Liver (tissue), 9 donors: ENCODE results near the gene PTPRN2. TPM values are rescaled to one million over a fixed set of nuclear protein-coding genes. Genes with fewer than 3 reads are reported as not detected.

Experiments used
- DNase-seq: peaks from one replicate; pipeline ENCODE4 v3.0.0-alpha.2; 2017; ENCODE audit warnings: low spot score
- H3K27ac ChIP-seq, 2 donors: one replicate each; pipeline ENCODE4 v1.7.0; 2013; ENCODE audit warnings: inconsistent platforms in 2 of 2, low read length in 2 of 2, control low read depth in 1 of 2, low read depth in 1 of 2, mild to moderate bottlenecking in 1 of 2
- H3K27me3 ChIP-seq, 4 donors: one replicate each; pipeline versions ENCODE4 v1.6.1 to v1.7.0; 2013; ENCODE audit warnings: low read length in 3 of 4, inconsistent platforms in 1 of 4, mild to moderate bottlenecking in 1 of 4, moderate library complexity in 1 of 4; ENCODE audit not compliant: control insufficient read depth in 4 of 4, insufficient read depth in 4 of 4
- H3K36me3 ChIP-seq, 4 donors: one replicate each; pipeline versions ENCODE4 v1.6.1 to v1.7.0; 2013; ENCODE audit warnings: low read length in 3 of 4, mild to moderate bottlenecking in 3 of 4, low read depth in 1 of 4, moderate library complexity in 1 of 4; ENCODE audit not compliant: control insufficient read depth in 4 of 4, insufficient read depth in 3 of 4
- H3K4me1 ChIP-seq, 4 donors: one replicate each; pipeline versions ENCODE4 v1.6.1 to v1.7.0; 2013; ENCODE audit warnings: low read length in 3 of 4, mild to moderate bottlenecking in 3 of 4, moderate library complexity in 1 of 4; ENCODE audit not compliant: control insufficient read depth in 4 of 4, insufficient read depth in 4 of 4
- H3K4me3 ChIP-seq, 3 donors: one replicate each; pipeline versions ENCODE4 v1.6.1 to v1.7.0; 2013; ENCODE audit warnings: low read length in 3 of 3, control low read depth in 1 of 3, low read depth in 1 of 3, mild to moderate bottlenecking in 1 of 3
- H3K9ac ChIP-seq, 2 donors: one replicate each; pipeline ENCODE4 v1.7.0; 2013; ENCODE audit warnings: low read length in 2 of 2, mild to moderate bottlenecking in 2 of 2, moderate library complexity in 2 of 2, control low read depth in 1 of 2, low read depth in 1 of 2
- H3K9me3 ChIP-seq, 4 donors: one replicate each; pipeline versions ENCODE4 v1.6.1 to v1.7.0; 2013; ENCODE audit warnings: low read length in 3 of 4; ENCODE audit not compliant: control insufficient read depth in 4 of 4
- EGR1 ChIP-seq, 2 donors: IDR thresholded peaks; 2 replicates each; pipeline ENCODE4 v1.6.1; 2016 to 2018; ENCODE audit warnings: antibody characterized with exemption in 2 of 2, low read depth in 2 of 2
- FOXA1 ChIP-seq: IDR thresholded peaks from 2 replicates; pipeline ENCODE4 v1.6.1; 2016; ENCODE audit warnings: antibody characterized with exemption
- FOXA2 ChIP-seq: IDR thresholded peaks from 2 replicates; pipeline ENCODE4 v1.6.1; 2016; ENCODE audit warnings: antibody characterized with exemption
- GABPA ChIP-seq, 2 donors: IDR thresholded peaks in 1 of 2; conservative IDR thresholded peaks in 1 of 2; 2 replicates each; pipeline ENCODE4 v1.6.1; 2016; ENCODE audit warnings: antibody characterized with exemption in 2 of 2, mild to moderate bottlenecking in 1 of 2, moderate library complexity in 1 of 2
- HNF4A ChIP-seq, 2 donors: conservative IDR thresholded peaks; 2 replicates each; pipeline ENCODE4 v1.6.1; 2016; ENCODE audit warnings: antibody characterized with exemption in 2 of 2, mild to moderate bottlenecking in 2 of 2
- HNF4G ChIP-seq: IDR thresholded peaks from 2 replicates; pipeline ENCODE4 v1.6.1; 2016; ENCODE audit warnings: antibody characterized with exemption
- JUND ChIP-seq, 2 donors: IDR thresholded peaks; 2 replicates each; pipeline ENCODE4 v1.6.1; 2016; ENCODE audit warnings: antibody characterized with exemption in 2 of 2
- NR2F2 ChIP-seq: IDR thresholded peaks from 2 replicates; pipeline ENCODE4 v1.6.1; 2016; ENCODE audit warnings: antibody characterized with exemption
- RAD21 ChIP-seq, 2 donors: IDR thresholded peaks; 2 replicates each; pipeline ENCODE4 v1.6.1; 2016; ENCODE audit warnings: antibody characterized with exemption in 2 of 2, mild to moderate bottlenecking in 2 of 2
- RXRA ChIP-seq, 2 donors: IDR thresholded peaks; 2 replicates each; pipeline ENCODE4 v1.6.1; 2017 to 2018; ENCODE audit warnings: antibody characterized with exemption in 2 of 2, mild to moderate bottlenecking in 1 of 2
- SP1 ChIP-seq: IDR thresholded peaks from 2 replicates; pipeline ENCODE4 v1.6.1; 2018; ENCODE audit warnings: antibody characterized with exemption, mild to moderate bottlenecking
- TAF1 ChIP-seq: conservative IDR thresholded peaks from 2 replicates; pipeline ENCODE4 v1.6.1; 2016; ENCODE audit warnings: antibody characterized with exemption, mild to moderate bottlenecking
- YY1 ChIP-seq: IDR thresholded peaks from 2 replicates; pipeline ENCODE4 v1.6.1; 2016; ENCODE audit warnings: antibody characterized with exemption, mild to moderate bottlenecking
- WGBS: extraction: QIAGEN DNeasy Blood & Tissue Kit; methylation state at CpG from one replicate; pipeline ENCODE4 v1.1.7; 2013; 5-methylcytosine and 5-hydroxymethylcytosine counted together
- polyA plus RNA-seq, 2 donors: library from polyadenylated mRNA; stranded (reverse) in 1 of 2; unstranded in 1 of 2; fragments of 200-250 nt in 1 of 2; fragments of >200 nt in 1 of 2; fragmentation: Nextera tagmentation in 1 of 2; extraction: Ambion mirVana in 1 of 2; gene quantifications; one replicate each; pipeline versions ENCODE4 v1.2.1 to v1.2.3, GENCODE V29; 2013 to 2015
- total RNA-seq, 2 donors: library from RNA; depleted of rRNA; stranded (reverse); fragments of >200 nt; gene quantifications; one replicate each; pipeline ENCODE4 v1.2.3, GENCODE V29; 2014
- TF ChIP-seq, protein P1 (sequence below): IDR thresholded peaks from 2 replicates; pipeline ENCODE4 v1.6.1; 2016; ENCODE audit warnings: antibody characterized with exemption
- TF ChIP-seq, protein P2 (sequence below): IDR thresholded peaks from 2 replicates; pipeline ENCODE4 v1.6.1; 2016; ENCODE audit warnings: antibody characterized with exemption
- TF ChIP-seq, protein P3 (sequence below): IDR thresholded peaks from 2 replicates; pipeline ENCODE4 v1.6.1; 2016; ENCODE audit warnings: antibody characterized with exemption
- TF ChIP-seq, protein P4 (sequence below): fragments of 150-350 bp; IDR thresholded peaks from 2 replicates; pipeline ENCODE4 v1.5.1; 2017; ENCODE audit warnings: improper control_type of control experiment, low read depth, low read length; ENCODE audit not compliant: missing input control
- TF ChIP-seq, protein P5 (sequence below): IDR thresholded peaks from 2 replicates; pipeline ENCODE4 v1.6.1; 2016; ENCODE audit warnings: antibody characterized with exemption, mild to moderate bottlenecking
- donor health status: healthy.
- donor health status: healthy.
- donor health status: healthy.
- donor health status: healthy.
- donor health status: healthy.

The PTPRN2 gene
- total and polyA plus RNA-seq, 4 donors: 0.75 to 1.9 (median 1.1) TPM

DNA sequence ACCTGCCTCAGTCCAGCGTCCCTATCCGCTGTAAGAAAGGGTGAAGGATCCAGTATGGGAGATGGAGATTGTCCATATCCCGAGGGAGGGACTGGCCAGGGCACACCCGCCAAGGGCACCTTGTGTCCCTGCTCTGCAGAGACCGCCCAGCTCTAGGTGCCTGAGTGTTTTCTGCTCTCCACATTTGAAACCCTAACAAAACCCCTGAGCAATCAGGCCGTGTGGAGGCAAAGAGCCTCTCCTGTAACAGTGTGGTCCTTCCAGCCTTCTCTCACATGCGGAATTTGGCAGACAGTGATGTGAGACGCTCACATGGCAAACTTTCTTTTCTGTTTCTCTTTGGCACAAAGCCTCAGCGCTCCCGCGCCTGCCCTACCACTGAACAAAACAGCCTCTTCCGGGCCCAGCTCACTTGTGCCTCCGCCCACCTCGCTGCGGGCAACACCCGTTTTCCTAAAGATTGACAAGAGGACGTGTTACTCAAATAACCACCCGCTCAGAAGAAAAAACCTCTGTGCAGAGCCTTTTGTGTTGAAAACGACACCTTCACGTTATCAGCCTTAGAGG is 736.0 kb downstream of the PTPRN2 start:
- Histone ChIP-seq H3K9me3 (no peaks in the 10 kb centered on the region), H3K4me3 (peak overlapping the region in 1 of 3 donors; percentile 23), H3K9ac (no peak overlapping the region), H3K27me3 (no peaks in the 10 kb centered on the region), H3K36me3 (no peaks in the 10 kb centered on the region), H3K4me1 (peaks cover 0 to 19% (median 10%) of the 10 kb centered on the region in 4 donors), H3K27ac (no peak overlapping the region)
- peak; percentile 39 for DNase-seq
- WGBS: 26% methylated on average over 20 of the region's 20 CpGs
- TF ChIP-seq SP1: peak; percentile 11
- TF ChIP-seq HNF4G: no peak

DNA sequence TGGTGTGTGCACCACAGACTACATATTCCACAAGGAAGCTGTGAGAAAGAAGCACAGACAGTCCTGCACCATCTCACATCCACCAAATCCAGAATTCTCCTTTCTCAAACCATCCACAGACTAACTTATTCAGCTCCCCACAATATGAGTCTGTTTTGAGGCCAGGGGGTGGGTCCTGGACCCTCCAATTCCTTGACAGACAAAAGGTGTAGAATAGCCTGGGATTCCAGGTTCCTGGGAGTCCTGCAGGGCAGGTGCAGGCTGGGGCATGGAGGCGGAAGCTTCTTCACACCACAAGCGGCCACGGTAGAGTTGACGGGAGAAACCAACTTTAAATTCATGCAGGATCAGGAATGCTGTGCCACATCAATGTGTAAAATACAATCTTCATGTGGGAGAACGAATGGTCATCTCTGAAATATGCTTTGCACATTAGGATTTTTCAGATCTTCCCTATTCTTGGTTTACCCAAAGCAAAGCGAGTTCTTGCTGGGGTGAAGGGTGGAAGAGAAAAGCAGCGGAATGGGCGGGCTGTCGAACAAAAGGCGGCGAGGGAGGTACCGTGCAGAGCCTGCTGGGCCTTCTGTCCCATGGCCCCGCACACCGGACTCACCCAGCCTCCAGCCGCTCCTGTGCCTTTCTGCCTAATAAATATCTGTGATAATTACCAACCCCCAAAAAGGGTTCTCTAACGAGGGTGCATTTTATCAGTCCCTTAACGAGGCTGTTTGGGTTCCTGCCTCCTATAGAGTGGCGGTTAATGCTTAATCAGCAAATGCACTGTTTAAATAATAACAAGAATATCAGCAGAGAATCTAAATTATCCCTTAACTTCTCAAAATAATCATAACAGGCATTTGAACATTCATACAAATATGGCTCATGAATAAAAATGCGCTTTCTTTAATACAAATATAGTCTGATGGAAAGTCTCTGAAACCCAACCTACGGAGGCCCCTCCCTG is 736.9 kb downstream of the PTPRN2 start:
- 88% methylated on average over 20 of the region's 20 CpGs for WGBS
- no peaks in the 10 kb centered on the region for H3K9me3 ChIP-seq
- TF ChIP-seq SP1: no peak
- TF ChIP-seq TAF1: no peak
- TF ChIP-seq, protein P1, sequence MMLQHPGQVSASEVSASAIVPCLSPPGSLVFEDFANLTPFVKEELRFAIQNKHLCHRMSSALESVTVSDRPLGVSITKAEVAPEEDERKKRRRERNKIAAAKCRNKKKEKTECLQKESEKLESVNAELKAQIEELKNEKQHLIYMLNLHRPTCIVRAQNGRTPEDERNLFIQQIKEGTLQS: no peak
- TF ChIP-seq, protein P2, sequence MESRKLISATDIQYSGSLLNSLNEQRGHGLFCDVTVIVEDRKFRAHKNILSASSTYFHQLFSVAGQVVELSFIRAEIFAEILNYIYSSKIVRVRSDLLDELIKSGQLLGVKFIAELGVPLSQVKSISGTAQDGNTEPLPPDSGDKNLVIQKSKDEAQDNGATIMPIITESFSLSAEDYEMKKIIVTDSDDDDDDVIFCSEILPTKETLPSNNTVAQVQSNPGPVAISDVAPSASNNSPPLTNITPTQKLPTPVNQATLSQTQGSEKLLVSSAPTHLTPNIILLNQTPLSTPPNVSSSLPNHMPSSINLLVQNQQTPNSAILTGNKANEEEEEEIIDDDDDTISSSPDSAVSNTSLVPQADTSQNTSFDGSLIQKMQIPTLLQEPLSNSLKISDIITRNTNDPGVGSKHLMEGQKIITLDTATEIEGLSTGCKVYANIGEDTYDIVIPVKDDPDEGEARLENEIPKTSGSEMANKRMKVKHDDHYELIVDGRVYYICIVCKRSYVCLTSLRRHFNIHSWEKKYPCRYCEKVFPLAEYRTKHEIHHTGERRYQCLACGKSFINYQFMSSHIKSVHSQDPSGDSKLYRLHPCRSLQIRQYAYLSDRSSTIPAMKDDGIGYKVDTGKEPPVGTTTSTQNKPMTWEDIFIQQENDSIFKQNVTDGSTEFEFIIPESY: no peak
- no peak for TF ChIP-seq HNF4G
- TF ChIP-seq, protein P3, sequence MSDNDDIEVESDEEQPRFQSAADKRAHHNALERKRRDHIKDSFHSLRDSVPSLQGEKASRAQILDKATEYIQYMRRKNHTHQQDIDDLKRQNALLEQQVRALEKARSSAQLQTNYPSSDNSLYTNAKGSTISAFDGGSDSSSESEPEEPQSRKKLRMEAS: no peak
- TF ChIP-seq, protein P4, sequence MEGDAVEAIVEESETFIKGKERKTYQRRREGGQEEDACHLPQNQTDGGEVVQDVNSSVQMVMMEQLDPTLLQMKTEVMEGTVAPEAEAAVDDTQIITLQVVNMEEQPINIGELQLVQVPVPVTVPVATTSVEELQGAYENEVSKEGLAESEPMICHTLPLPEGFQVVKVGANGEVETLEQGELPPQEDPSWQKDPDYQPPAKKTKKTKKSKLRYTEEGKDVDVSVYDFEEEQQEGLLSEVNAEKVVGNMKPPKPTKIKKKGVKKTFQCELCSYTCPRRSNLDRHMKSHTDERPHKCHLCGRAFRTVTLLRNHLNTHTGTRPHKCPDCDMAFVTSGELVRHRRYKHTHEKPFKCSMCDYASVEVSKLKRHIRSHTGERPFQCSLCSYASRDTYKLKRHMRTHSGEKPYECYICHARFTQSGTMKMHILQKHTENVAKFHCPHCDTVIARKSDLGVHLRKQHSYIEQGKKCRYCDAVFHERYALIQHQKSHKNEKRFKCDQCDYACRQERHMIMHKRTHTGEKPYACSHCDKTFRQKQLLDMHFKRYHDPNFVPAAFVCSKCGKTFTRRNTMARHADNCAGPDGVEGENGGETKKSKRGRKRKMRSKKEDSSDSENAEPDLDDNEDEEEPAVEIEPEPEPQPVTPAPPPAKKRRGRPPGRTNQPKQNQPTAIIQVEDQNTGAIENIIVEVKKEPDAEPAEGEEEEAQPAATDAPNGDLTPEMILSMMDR: no peak
- TF ChIP-seq YY1: no peak
- TF ChIP-seq JUND (IDR thresholded peaks at IDR 0.05): no peak
- TF ChIP-seq HNF4A (conservative IDR thresholded peaks at IDR 0.05): no peak
- no peak for TF ChIP-seq FOXA1
- no peak for TF ChIP-seq GABPA (IDR thresholded peaks at IDR 0.05 in 1 of 2, conservative IDR thresholded peaks at IDR 0.05 in 1 of 2)
- TF ChIP-seq, protein P5, sequence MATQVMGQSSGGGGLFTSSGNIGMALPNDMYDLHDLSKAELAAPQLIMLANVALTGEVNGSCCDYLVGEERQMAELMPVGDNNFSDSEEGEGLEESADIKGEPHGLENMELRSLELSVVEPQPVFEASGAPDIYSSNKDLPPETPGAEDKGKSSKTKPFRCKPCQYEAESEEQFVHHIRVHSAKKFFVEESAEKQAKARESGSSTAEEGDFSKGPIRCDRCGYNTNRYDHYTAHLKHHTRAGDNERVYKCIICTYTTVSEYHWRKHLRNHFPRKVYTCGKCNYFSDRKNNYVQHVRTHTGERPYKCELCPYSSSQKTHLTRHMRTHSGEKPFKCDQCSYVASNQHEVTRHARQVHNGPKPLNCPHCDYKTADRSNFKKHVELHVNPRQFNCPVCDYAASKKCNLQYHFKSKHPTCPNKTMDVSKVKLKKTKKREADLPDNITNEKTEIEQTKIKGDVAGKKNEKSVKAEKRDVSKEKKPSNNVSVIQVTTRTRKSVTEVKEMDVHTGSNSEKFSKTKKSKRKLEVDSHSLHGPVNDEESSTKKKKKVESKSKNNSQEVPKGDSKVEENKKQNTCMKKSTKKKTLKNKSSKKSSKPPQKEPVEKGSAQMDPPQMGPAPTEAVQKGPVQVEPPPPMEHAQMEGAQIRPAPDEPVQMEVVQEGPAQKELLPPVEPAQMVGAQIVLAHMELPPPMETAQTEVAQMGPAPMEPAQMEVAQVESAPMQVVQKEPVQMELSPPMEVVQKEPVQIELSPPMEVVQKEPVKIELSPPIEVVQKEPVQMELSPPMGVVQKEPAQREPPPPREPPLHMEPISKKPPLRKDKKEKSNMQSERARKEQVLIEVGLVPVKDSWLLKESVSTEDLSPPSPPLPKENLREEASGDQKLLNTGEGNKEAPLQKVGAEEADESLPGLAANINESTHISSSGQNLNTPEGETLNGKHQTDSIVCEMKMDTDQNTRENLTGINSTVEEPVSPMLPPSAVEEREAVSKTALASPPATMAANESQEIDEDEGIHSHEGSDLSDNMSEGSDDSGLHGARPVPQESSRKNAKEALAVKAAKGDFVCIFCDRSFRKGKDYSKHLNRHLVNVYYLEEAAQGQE: no peak
- no peak for TF ChIP-seq EGR1 (IDR thresholded peaks at IDR 0.05; ENCODE audit: low read depth in 2 of 2)
- no peak for TF ChIP-seq FOXA2
- no peak for TF ChIP-seq RAD21 (IDR thresholded peaks at IDR 0.05)
- no peak for TF ChIP-seq NR2F2
- TF ChIP-seq RXRA (IDR thresholded peaks at IDR 0.05): no peak
- H3K4me1 ChIP-seq: peaks cover 0 to 19% (median 10%) of the 10 kb centered on the region in 4 donors
- no peak overlapping the region for H3K4me3 ChIP-seq
- H3K36me3 ChIP-seq: no peaks in the 10 kb centered on the region
- DNase-seq: no peak
- H3K27me3 ChIP-seq: no peaks in the 10 kb centered on the region
- no peak overlapping the region for H3K27ac ChIP-seq
- H3K9ac ChIP-seq: no peak overlapping the region
